Ectodermal cell (in vitro differentiated cells): ENCODE data around the gene TEX22. TPM values are rescaled to one million over a fixed set of nuclear protein-coding genes. Genes with fewer than 3 reads are reported as not detected.

ENCODE experiments used
- H3K27ac ChIP-seq: 2 replicates; pipeline ENCODE4 v1.7.0; 2013; ENCODE audit warnings: mild to moderate bottlenecking, low read depth, low read length; ENCODE audit not compliant: insufficient read depth, poor library complexity, severe bottlenecking
- H3K27me3 ChIP-seq: 2 replicates; pipeline ENCODE4 v1.7.0; 2013; ENCODE audit warnings: mild to moderate bottlenecking, low read length; ENCODE audit not compliant: insufficient read depth, control insufficient read depth, poor library complexity, severe bottlenecking
- H3K36me3 ChIP-seq: one replicate; pipeline ENCODE4 v1.7.0; 2013; ENCODE audit warnings: low read length; ENCODE audit not compliant: control insufficient read depth, insufficient read depth
- H3K4me1 ChIP-seq: one replicate; pipeline ENCODE4 v1.7.0; 2013; ENCODE audit warnings: low read length; ENCODE audit not compliant: control insufficient read depth, insufficient read depth
- H3K4me3 ChIP-seq: 2 replicates; pipeline ENCODE4 v1.7.0; 2013; ENCODE audit warnings: low read depth, low read length, control low read depth; ENCODE audit not compliant: insufficient read depth
- H3K9me3 ChIP-seq: 2 replicates; pipeline ENCODE4 v1.7.0; 2013; ENCODE audit warnings: mild to moderate bottlenecking, low read length, moderate library complexity; ENCODE audit not compliant: control insufficient read depth
- WGBS, 2 experiments: methylation state at CpG; one replicate each; pipeline ENCODE4 v1.1.7; 2013; ENCODE audit warnings: missing lambda C conversion rate in 2 of 2; 5-methylcytosine and 5-hydroxymethylcytosine counted together
- polyA plus RNA-seq, 4 experiments: library from polyadenylated mRNA; stranded (reverse); fragments of 50-300 nt; gene quantifications; one replicate each; pipeline ENCODE4 v1.2.3, GENCODE V29; 2013

Gene TEX22, protein sequence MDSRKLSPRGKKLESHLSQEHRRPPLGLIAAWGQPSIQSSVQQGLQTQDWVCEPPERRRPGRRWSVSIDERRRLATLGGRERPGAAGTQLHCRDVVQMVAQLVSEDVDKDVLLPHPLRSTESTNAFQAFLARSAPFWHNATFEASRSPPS
- polyA plus RNA-seq (2013, experiment 1 of 4): 0.85 TPM
- 0.80 TPM for polyA plus RNA-seq (2013, experiment 2 of 4)
- polyA plus RNA-seq (2013, experiment 3 of 4): 0.75 TPM
- 1.7 TPM for polyA plus RNA-seq (2013, experiment 4 of 4)

DNA sequence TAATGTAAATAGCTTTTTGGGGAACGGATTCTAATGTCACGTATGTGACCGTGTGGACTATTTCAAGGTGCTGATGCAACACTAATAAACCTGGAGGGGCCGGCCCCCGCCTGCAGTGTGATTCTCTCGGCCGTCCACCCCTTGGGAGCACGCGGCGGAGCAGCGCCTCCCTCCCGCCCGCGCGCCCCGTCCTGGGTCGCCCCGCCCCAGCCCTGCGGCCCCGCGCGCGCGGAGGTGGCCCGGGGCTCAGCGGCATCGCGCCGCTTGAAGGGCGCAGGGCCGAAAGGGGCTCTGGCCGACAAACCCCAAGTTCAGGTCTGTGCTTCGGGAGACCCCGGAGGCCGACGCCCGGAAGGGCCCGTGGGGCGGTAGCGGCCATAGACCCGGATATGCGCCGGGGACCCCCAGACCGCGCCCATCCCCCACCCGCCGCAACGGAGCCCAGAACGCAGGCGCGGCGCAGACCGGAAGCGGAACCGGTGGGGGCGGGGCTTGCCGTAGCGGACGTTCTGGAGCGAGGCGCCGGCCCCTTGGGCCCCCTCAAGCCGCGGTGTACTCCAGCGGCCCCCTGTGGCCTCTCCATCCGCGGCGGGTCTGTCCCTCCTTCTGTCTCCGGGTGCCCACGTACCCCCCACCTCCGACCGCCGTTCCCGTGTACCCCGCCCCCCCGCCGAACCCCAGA, at the start of gene TEX22:
TSS of gene TEX22 (plus strand) at position 495 of the 682 bp plus-strand sequence. CDS start 803 bp downstream, outside the sequence.
- Histone ChIP-seq H3K36me3 (peaks cover 22% of the 10 kb centered on the region), H3K27me3 (no peaks in the 10 kb centered on the region), H3K4me1 (no peaks in the 10 kb centered on the region), H3K27ac (no peak within 1 kb of the TSS), H3K9me3 (peaks cover 8% of the 10 kb centered on the region), H3K4me3 (peak within 1 kb of the TSS; percentile 53)
- 8 to 10% methylated on average over 77 of the region's 77 CpGs for WGBS, 2 experiments

DNA sequence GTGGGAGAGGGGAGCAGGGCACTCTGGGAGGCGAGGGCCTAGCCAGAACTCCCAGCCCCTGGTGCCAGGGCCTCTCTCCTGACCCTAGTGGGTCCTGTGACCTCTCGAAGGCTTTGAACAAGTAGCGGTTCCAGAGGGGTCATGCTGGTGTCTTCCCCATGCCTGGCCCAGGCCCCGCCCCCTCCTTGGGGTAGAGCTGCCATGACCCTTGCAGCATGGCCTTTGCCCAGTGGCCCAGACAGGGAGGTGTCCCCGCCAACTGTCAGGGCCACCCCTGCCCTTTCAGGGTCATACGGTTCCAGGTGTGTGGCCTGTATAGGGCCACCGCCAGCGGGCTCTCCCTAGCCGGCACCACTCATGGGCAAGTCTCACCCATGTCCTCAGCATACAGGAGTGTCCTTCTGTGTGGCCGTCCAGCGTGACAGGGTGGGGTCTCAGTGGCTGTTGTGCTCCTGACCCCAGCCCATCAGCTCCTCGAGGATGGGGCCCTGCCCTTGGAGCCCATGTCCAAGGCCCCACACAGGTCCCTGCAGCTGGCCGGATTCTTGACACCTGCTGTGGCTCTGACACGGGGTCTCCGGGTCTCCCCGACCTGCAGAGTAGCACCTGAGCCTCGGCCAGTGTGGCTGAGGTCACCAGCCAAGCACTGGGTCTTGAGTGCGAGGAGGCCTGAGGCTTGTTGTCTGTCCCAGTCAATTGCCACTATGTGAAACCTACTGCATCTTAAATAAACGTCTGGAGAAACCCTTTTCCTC, 49.2 kb upstream of the TEX22 start:
- 95% methylated on average over 19 of the region's 19 CpGs for WGBS, 2 experiments
- Histone ChIP-seq H3K9me3 (no peaks in the 10 kb centered on the region), H3K4me1 (no peaks in the 10 kb centered on the region), H3K4me3 (no peak overlapping the region), H3K36me3 (no peaks in the 10 kb centered on the region), H3K27ac (no peak overlapping the region), H3K27me3 (no peaks in the 10 kb centered on the region)

DNA sequence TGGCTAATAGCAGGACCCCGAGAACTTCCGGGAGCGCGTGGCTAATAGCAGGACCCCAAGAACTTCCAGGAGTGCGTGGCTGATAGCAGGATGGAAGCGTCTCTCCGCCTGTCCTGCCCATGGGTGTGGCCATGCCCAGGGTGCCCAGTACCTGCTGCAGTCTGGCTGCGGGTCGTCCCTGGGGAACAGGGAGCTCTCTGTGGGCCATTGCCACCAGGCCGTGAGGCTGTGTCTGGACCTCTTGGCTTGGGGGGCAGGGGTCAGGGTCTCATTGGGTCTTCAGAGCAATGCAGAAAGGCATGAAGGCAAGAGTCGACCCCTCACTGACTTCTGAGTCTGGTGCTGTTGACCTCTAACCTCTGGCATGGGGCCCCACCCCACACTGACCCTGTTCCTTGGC, 48.3 kb upstream of the TEX22 start:
- no peaks in the 10 kb centered on the region for H3K4me1 ChIP-seq
- WGBS, 2 experiments: 94 to 96% methylated on average over 11 of the region's 11 CpGs
- H3K9me3 ChIP-seq: no peaks in the 10 kb centered on the region
- H3K27ac ChIP-seq: no peak overlapping the region
- H3K27me3 ChIP-seq: peaks cover 4% of the 10 kb centered on the region
- H3K36me3 ChIP-seq: no peaks in the 10 kb centered on the region
- H3K4me3 ChIP-seq: no peak overlapping the region

DNA sequence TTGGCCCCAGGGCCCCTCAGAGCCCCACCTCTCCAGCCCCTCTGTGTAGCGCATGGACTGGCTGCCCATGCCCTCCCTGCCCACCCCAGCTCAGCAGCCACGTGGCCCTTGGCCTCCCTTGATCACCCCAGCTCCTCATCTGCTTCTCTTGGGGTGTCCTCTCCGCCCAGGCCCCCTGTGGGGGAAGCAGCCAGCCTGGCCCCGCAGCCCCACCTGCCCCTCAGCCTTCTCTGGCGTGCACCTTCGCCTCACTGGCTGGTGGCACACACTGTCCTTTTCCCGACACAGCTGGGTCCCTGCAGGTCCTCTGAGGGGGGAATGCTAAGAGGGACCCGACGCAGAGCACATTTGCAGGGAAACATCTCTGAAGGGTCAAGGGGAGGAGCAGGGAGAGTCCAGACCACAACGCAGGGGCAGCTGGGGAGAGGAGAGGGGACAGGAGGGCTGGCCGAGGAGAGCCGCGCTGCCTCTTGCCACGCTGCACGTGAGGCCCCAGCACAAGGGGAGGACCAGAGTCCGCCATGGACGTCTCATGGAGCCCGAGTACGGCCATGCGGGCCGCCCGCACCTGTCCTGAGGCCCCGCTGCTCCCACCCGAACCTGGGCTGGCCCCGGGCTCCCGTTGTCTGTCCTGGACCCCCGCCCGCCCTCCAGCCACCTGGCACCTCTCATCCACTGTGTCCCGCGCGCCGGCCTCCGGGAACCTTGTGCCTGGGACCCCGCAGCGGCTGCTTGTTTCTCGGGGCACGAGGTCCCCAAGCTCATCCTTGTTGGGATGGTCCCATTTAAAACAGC, 47.7 kb upstream of the TEX22 start:
- 92 to 93% methylated on average over 37 of the region's 37 CpGs for WGBS, 2 experiments
- no peak overlapping the region for H3K4me3 ChIP-seq

DNA sequence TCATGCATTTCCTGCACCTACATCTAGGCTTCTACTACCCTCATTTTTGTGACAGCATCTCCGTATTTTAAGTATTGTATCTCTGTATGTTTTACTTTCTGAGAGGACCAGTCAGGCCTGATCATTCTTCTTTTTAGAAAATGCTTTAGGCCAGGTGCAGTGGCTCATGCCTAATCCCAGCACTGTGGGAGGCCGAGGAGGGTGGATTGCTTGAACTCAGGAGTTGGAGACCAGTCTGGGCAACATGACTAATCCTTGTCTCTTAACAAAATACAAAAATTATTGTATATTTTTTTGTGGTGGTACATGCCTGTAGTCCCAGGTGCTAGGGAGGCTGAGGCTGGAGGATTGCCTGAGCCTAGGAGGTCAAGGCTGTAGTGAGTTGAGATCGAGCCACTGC, 46.9 kb upstream of the TEX22 start:
- WGBS, 2 experiments: 92 to 93% methylated on average over 3 of the region's 3 CpGs
- Histone ChIP-seq H3K36me3 (no peaks in the 10 kb centered on the region), H3K4me3 (no peak overlapping the region), H3K9me3 (no peaks in the 10 kb centered on the region), H3K27ac (no peak overlapping the region), H3K4me1 (peaks cover 4% of the 10 kb centered on the region), H3K27me3 (peaks cover 4% of the 10 kb centered on the region)

More for the DNA sequence above, 47.7 kb upstream of the TEX22 start:
- Histone ChIP-seq H3K9me3 (no peaks in the 10 kb centered on the region), H3K27ac (no peak overlapping the region), H3K27me3 (peaks cover 4% of the 10 kb centered on the region), H3K36me3 (no peaks in the 10 kb centered on the region), H3K4me1 (no peaks in the 10 kb centered on the region)

DNA sequence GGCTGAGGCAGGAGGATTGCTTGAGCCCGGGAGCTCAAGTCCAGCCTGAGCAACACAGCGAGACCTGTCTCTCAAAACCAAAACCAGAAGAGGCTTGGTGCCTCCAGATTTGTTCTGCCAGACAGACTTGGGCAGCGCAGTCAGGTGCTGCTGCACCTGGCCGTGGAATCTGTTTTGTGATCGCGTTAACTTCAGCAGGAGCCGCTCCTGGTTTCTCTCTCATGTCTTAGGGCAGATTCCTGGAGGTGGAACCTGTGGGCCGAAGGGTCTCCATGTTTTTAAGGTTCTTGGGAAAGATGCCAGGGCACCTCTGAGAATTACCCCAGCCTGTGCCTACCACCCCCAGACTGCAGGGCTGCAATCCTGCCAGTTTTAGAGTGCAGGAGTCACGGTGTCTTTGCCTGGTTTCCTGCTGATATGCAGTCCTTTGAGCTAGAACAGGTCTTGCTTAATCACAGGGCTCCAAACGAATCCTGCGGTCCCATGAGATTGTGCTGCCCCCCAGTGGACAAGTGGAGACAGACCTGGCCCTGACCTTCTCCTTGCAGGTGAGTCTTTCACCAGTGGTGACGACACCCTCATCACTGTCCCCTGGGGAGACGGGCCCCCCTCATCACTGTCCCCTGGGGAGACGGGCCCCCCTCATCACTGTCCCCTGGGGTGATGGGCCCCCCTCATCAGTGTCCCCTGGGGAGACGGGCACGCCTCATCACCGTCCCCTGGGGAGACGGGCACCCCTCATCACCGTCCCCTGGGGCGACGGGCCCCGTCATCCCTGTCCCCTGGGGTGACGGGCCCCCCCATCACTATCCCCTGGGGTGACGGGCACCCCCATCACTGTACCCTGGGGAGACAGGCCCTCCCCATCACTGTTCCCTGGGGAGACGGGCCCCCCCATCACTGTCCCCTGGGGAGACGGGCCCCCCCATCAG, 46.2 kb upstream of the TEX22 start:
- H3K27ac ChIP-seq: no peak overlapping the region
- no peak overlapping the region for H3K4me3 ChIP-seq
- H3K36me3 ChIP-seq: no peaks in the 10 kb centered on the region
- H3K27me3 ChIP-seq: peaks cover 4% of the 10 kb centered on the region
- H3K9me3 ChIP-seq: no peaks in the 10 kb centered on the region
- H3K4me1 ChIP-seq: peaks cover 9% of the 10 kb centered on the region
- 67 to 69% methylated on average over 25 to 26 of the region's 26 CpGs for WGBS, 2 experiments

DNA sequence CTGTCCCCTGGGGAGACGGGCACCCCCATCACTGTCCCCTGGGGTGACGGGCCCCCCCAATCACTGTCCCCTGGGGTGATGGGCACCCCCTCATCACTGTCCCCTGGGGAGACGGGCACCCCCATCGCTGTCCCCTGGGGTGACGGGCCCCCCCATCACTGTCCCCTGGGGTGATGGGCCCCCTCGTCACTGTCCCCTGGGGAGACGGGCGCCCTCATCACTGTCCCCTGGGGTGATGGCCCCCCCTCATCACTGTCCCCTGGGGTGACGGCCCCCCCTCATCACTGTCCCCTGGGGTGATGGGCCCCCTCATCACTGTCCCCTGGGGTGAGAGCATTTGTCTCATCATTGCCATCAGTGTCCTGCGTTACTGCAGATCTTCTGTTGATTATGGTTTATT, 45.2 kb upstream of the TEX22 start:
- Histone ChIP-seq H3K9me3 (no peaks in the 10 kb centered on the region), H3K27ac (no peak overlapping the region), H3K4me1 (peaks cover 18% of the 10 kb centered on the region), H3K36me3 (no peaks in the 10 kb centered on the region), H3K27me3 (peaks cover 4% of the 10 kb centered on the region), H3K4me3 (no peak overlapping the region)
- WGBS, 2 experiments: 94% methylated on average over 10 of the region's 10 CpGs

DNA sequence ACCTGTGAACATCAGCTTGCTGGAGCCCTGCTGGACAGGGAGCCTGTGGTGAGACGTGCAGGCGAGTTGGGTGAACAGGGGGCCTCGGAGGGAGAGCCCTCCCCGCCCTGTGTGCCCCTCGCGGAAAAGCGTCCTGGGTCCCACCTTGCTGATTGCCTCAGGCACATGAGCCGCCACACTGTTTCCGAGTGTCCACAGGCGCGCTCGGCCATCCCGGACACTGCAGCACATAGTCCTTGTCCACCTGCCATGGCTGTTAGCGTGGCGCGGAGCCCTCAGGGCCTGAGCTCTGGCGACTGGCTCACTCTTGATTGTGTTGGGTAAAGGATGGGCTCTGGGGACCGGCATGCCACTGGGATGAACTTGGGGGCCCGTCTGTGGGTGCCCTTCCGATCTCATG, 43.8 kb upstream of the TEX22 start:
- WGBS, 2 experiments: 96 to 97% methylated on average over 20 of the region's 20 CpGs
- Histone ChIP-seq H3K36me3 (no peaks in the 10 kb centered on the region), H3K27me3 (peaks cover 4% of the 10 kb centered on the region), H3K4me3 (no peak overlapping the region), H3K9me3 (no peaks in the 10 kb centered on the region), H3K27ac (no peak overlapping the region), H3K4me1 (peaks cover 18% of the 10 kb centered on the region)

DNA sequence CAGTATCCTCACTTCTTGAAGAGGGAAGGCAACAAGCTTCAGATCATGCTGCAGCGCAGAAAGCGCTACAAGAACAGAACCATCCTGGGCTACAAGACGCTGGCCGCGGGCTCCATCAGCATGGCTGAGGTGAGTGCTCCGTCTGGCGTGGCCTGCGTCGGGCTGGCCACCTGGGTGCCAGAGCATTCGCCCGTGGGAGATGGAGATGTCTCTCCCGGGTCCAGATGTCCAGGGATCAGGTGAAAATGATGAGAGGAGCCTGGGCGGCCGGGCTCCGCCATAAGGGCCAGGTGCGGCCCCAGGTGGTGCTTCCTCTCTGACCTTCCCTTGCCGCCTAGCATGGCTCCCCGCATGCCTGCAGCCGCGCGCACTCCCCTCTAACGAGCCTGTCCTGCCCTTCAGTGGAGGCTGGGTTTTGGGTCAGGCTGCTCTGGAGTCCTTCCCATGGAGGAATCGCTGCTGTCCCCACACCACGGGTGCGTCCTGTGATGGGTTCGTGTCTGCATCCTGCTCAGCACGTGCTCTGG, 43.2 kb upstream of the TEX22 start:
- Histone ChIP-seq H3K4me1 (peaks cover 18% of the 10 kb centered on the region), H3K27ac (no peak overlapping the region), H3K36me3 (no peaks in the 10 kb centered on the region), H3K27me3 (peaks cover 4% of the 10 kb centered on the region), H3K4me3 (no peak overlapping the region), H3K9me3 (no peaks in the 10 kb centered on the region)
- 94 to 95% methylated on average over 27 of the region's 27 CpGs for WGBS, 2 experiments
